Measurements from ENCODE around the gene SYMPK.
"Not testable (repeated sequence)": the region's sequence is repeated elsewhere in the genome, so short reads cannot be mapped to it uniquely, and the experiment has no call there.

Gene SYMPK

DNA sequence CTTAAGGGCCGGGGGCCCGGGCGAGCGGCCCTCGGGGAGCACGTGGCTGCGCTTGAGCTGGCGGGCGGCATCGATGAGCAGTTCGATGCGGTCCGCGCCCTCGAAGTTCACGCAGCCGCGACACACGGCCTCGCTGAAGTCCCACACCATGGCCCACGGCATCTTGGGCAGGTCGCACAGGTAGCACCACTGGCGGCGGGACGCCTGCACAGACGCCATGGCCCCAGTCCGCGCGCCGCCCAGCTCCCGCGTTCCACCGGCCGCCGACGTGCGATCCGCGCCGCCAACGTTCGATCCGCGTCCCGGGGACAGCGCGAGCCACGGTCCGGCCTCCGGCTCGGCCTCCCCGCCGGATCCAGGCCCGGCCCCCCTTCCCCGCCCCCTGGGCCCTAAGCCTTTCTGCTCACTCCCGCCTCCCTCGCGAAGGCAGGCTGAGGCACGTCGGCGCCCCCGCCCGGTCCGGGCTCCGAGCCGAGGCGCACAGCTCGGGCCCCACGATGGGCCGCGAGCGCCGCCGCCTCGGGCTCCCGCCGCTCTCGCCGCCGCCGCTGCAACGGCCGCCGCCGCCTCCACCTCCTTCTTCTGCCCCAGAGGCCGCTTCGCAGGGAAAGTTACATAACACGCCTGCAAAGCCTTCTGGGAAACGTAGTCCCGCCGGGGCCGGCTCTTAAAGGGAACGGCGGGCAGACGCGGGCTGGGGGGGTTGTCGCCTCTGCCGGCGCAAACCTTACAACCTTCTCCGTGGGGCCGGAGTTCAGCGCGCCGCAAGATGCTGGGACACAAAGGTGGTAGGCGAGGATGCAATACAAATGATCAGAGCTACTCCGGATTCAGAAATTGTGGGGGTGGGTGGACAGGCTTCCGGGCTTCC lies 22.8 kb upstream of the SYMPK start, which contains the start of gene IRF2BP1:
IRF2BP1 (minus strand) TSS at position 586 of the 871 bp plus-strand sequence; CDS start at position 219, 367 bp downstream.
- FAIRE-seq, result no peak

GRCh38 chr19:45884682-45885555 lies 22.0 kb upstream of the SYMPK start:
- FAIRE-seq, result no peak

GRCh38 chr19:45883881-45884681 lies 21.1 kb upstream of the SYMPK start:
- no peak for FAIRE-seq

DNA sequence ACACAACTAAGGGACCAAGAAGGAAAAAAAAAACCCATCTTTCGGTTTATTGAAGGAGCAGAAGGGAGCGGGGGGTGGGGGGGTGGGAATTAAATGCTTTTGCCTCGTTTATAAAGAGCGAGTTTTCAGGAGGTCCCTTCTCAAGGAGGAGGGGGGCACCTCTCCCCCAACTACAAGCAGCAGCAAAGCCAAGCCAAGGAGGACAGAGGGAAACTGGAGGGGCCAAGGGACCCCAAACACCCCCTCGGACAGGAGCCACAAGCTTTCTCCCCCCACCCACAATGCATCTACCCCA lies 20.6 kb upstream of the SYMPK start:
- FAIRE-seq, result no peak

GRCh38 chr19:45882652-45883585 lies 20.0 kb upstream of the SYMPK start:
- FAIRE-seq, result no peak

- FAIRE-seq, result no peak
Measured at GRCh38 chr19:45881909-45882528, 19.1 kb upstream of the SYMPK start.

GRCh38 chr19:45881082-45881908 lies 18.3 kb upstream of the SYMPK start:
- FAIRE-seq, result no peak

GRCh38 chr19:45879971-45880370 lies 17.0 kb upstream of the SYMPK start:
- FAIRE-seq, result no peak

DNA sequence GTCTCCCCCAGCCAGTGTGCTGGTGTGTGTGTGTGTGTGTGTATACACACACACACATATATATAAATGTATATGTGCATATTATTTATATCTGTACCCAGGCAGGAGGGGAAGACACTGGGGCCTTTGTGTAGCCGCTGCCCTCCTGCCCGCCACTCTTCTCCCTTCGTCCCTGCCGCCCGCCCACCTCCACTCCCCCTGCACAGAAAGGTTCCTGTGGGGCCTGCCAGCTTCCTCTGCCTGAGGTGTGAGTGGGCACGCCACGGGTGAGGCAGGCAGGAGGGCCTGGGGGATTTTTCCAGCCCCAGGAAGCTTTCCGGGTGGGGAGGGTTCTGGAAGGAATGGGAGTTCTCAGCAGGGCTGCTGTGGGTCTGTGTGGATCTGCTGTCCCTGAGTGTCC lies 16.1 kb upstream of the SYMPK start:
- no peak for FAIRE-seq

GRCh38 chr19:45878043-45878794 lies 15.3 kb upstream of the SYMPK start:
- no peak for FAIRE-seq

- FAIRE-seq, result no peak
Measured at GRCh38 chr19:45876411-45877197, 13.7 kb upstream of the SYMPK start.

DNA sequence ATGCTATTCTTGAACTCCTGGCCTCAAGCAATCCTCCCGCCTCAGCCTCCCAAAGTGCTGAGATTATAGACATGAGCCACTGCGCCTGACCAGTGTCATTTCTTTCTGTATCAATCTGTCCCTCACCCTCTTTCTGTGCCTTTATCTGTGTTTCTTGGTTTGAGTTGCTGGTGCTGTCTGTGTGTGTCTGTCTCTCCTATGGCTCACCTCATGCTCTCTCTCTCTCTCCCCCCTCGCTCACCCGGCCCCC lies 13.1 kb upstream of the SYMPK start:
- FAIRE-seq, result no peak

DNA sequence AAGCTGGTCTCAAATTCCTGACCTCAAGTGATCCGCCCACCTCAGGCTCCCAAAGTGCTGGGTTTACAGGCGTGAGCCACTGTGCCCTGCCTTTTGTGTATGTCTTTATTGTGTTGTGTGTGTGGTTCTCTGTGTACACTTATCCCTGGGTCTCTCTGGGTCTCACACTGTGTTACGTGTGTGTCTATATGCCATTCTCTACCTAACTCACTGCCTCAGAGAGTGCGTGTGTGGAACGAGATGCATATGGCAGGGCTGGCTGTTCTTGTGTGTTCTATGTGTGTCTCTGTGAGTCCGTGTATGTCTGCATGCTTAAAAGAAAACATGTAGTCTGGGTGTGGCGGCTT lies 11.6 kb upstream of the SYMPK start:
- FAIRE-seq, result no peak

DNA sequence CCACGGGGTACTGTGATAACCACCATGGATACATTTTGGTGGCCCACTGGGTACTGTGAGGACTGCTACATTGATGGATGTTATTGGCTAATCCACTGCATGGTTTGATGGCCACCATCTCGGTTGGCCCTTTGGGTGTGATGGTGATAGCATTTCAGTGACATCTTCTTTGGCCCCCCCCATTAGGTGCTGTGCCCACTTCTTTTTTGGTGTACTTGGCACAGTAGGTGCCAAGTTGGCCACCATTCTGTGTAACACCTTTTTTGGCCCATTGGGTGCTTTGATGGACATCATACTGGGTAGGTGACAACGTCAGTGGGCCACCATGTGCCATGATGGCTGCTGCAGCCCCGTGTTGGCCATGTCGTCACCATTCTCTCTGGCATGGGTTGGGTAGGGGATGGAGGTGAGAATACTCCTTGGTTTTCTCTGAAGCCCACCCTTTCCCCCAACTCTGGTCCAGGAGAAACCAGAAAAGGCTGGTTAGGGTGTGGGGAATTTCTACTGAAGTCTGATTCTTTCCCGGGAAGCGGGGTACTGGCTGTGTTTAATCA lies 10.3 kb upstream of the SYMPK start:
- FAIRE-seq, result no peak

DNA sequence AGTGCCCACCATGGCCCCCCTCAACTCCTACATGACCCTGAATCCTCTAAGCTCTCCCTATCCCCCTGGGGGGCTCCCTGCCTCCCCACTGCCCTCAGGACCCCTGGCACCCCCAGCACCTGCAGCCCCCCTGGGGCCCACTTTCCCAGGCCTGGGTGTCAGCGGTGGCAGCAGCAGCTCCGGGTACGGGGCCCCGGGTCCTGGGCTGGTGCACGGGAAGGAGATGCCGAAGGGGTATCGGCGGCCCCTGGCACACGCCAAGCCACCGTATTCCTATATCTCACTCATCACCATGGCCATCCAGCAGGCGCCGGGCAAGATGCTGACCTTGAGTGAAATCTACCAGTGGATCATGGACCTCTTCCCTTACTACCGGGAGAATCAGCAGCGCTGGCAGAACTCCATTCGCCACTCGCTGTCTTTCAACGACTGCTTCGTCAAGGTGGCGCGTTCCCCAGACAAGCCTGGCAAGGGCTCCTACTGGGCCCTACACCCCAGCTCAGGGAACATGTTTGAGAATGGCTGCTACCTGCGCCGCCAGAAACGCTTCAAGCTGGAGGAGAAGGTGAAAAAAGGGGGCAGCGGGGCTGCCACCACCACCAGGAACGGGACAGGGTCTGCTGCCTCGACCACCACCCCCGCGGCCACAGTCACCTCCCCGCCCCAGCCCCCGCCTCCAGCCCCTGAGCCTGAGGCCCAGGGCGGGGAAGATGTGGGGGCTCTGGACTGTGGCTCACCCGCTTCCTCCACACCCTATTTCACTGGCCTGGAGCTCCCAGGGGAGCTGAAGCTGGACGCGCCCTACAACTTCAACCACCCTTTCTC lies 9.4 kb upstream of the SYMPK start:
- FAIRE-seq, result no peak

DNA sequence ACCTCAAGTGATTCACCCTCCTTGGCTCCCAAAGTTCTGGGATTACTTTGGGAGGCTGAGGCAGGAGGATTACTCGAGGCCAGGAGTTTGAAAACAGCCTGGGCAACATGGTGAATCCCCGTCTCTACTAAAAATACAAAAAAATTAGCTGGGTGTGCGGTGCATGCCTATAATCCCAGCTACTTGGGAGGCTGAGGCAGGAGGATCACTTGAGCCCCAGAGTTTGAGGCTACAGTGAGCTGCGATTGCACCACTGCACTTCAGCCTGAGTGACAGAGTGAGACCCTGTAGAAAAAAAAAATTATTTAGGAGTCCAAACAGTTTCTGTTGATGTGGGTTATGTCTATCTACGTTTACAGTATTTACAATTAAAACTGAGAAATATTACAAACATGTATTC lies 7.9 kb upstream of the SYMPK start:
- FAIRE-seq, result no peak

- not testable (repeated sequence) for FAIRE-seq
Measured at GRCh38 chr19:45867241-45867640, 4.3 kb upstream of the SYMPK start.
